ENCODE measurements around the gene FYB1. TPM values are rescaled to one million over a fixed set of nuclear protein-coding genes. Genes with fewer than 3 reads are reported as not detected.

The FYB1 gene
- total RNA-seq, 1 experiment from 2014 or later: 0.42 TPM

DNA sequence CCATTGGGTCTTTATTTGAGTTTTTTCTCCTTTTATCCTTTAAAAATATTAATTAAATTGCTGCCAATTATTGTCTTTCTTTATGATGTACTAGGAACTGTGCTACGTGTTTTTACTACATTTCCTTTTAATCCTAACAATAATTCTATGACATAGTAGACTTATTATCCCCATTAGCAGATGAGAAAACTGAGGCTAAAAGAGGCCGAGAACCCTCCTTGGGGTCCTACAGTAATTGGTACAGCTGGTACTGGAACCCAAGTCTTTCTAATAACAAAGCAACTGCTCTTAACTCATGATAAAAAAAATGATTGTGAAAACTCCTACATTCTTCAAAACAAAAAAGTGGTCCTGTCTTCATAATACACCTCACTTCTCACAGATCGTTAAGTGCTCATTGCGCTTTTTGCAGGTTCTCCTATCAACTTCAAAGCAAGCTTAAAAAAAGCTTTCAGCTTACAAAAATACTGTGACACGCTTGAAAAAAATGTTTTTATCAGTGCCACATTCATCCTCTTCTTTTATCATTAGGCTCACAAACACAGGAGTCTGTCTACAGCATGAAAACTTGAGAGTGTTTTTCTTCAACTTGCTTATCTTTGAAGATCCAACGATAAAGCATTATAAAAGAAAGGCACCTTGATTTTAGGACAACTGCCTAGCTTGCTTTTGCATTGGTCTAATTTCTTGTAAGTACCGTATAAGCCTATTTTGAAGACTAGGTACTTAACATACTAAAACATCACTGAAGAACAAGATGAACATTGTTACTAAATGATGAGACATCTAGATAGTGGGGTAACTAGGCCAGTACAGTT is 32.4 kb downstream of the FYB1 start:
- Histone ChIP-seq H4K20me1 (ENCODE audit: insufficient read depth) (no peaks in the 10 kb centered on the region), H3K4me2 (ENCODE audit: low read length) (no peak overlapping the region), H3K4me3 (replicated peaks in 1 of 2; ENCODE audit: low read depth in 1 of 2, low read length in 2 of 2) (no peak overlapping the region), H3K9me2 (ENCODE audit: insufficient read depth) (no peaks in the 10 kb centered on the region), H2AFZ (ENCODE audit: low read depth, low read length, poor library complexity, severe bottlenecking) (no peak overlapping the region), H3K79me2 (ENCODE audit: insufficient read depth, low read length) (no peaks in the 10 kb centered on the region), H3K27ac (ENCODE audit: low read depth, low read length) (no peak overlapping the region), H3K27me3 (ENCODE audit: insufficient read depth, low read length) (no peaks in the 10 kb centered on the region), H3K9me3 (ENCODE audit: control insufficient read depth in 1 of 2, insufficient read depth in 1 of 2, low read depth in 1 of 2, low read length in 2 of 2) (no peaks in the 10 kb centered on the region), H3K4me1 (ENCODE audit: control insufficient read depth in 1 of 2, insufficient read depth in 2 of 2, low read length in 2 of 2) (no peaks in the 10 kb centered on the region), H3K36me3 (ENCODE audit: control insufficient read depth in 1 of 2, insufficient read depth in 2 of 2, low read length in 2 of 2) (no peaks in the 10 kb centered on the region), H3K9ac (ENCODE audit: low read length) (no peak overlapping the region)
- TF ChIP-seq, protein P1, sequence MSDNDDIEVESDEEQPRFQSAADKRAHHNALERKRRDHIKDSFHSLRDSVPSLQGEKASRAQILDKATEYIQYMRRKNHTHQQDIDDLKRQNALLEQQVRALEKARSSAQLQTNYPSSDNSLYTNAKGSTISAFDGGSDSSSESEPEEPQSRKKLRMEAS (IDR thresholded peaks at IDR 0.05): no peak
- TF ChIP-seq JUND (IDR thresholded peaks at IDR 0.05): no peak
- no peak for TF ChIP-seq ELF1 (IDR thresholded peaks at IDR 0.05; ENCODE audit: borderline replicate concordance, low read depth)
- ChIA-PET CTCF (interaction anchor here (0.7 kb wide), 1 partner anchor 265 kb away, joined by 5 read pairs; no protein-coding TSS in a partner anchor), POLR2A (no interaction called here), RAD21 (ENCODE audit: low non-redundant PET in 1 of 2, low total read pairs in 2 of 2, uncharacterized antibody in 2 of 2, unreplicated experiment in 2 of 2) (no interaction called here)
- no TSS peak for BruUV-seq (replicated peaks)
- DNase-seq (ENCODE audit: low read depth, low spot score): no peak
- intact Hi-C loops (cut with micrococcal nuclease): no loop called here
- no peak for ATAC-seq

DNA sequence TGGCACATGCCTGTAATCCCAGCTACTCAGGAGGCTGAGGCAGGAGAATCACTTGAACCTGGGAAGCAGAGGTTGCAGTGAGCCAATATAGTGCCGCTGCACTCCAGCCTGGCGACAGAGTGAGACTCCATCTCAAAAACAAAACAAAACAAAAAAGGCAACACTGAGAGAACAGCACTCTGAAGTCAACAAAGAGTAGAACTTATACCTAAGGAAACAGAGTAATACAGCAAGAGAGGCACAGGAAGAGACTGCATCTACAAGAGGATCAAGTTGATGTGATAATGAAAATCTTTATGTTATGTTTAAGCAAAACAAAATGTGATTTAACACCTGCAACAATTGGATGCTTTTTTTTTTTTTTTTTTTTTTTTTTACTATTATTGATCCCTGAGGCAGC is 33.1 kb downstream of the FYB1 start:
- Histone ChIP-seq H3K9me2 (ENCODE audit: insufficient read depth) (no peaks in the 10 kb centered on the region), H3K4me3 (replicated peaks in 1 of 2; ENCODE audit: low read depth in 1 of 2, low read length in 2 of 2) (no peak overlapping the region), H4K20me1 (ENCODE audit: insufficient read depth) (no peaks in the 10 kb centered on the region), H2AFZ (ENCODE audit: low read depth, low read length, poor library complexity, severe bottlenecking) (no peak overlapping the region), H3K27ac (ENCODE audit: low read depth, low read length) (no peak overlapping the region), H3K27me3 (ENCODE audit: insufficient read depth, low read length) (no peaks in the 10 kb centered on the region), H3K9me3 (ENCODE audit: control insufficient read depth in 1 of 2, insufficient read depth in 1 of 2, low read depth in 1 of 2, low read length in 2 of 2) (no peaks in the 10 kb centered on the region), H3K4me2 (ENCODE audit: low read length) (no peak overlapping the region), H3K36me3 (ENCODE audit: control insufficient read depth in 1 of 2, insufficient read depth in 2 of 2, low read length in 2 of 2) (no peaks in the 10 kb centered on the region), H3K79me2 (ENCODE audit: insufficient read depth, low read length) (no peaks in the 10 kb centered on the region), H3K4me1 (ENCODE audit: control insufficient read depth in 1 of 2, insufficient read depth in 2 of 2, low read length in 2 of 2) (no peaks in the 10 kb centered on the region), H3K9ac (ENCODE audit: low read length) (no peak overlapping the region)
- intact Hi-C loops (cut with micrococcal nuclease): no loop called here
- ChIA-PET CTCF (no interaction called here), POLR2A (no interaction called here), RAD21 (ENCODE audit: low non-redundant PET in 1 of 2, low total read pairs in 2 of 2, uncharacterized antibody in 2 of 2, unreplicated experiment in 2 of 2) (no interaction called here)
- DNase-seq (ENCODE audit: low read depth, low spot score): no peak
- no TSS peak for BruUV-seq (replicated peaks)
- TF ChIP-seq CBX3 (IDR thresholded peaks at IDR 0.05; ENCODE audit: low read depth): no peak
- no peak for ATAC-seq

Measured in HCT116 (cell line).